Stimulated activated naive CD8-positive, alpha-beta T cell treated with anti-CD3 and anti-CD28 coated beads, Interleukin-15, amount 100 ng/mL, for 72 hours (primary cell): ENCODE data around the gene JCHAIN.

Experiments
- ATAC-seq: fragments of 150-1000 bp; cut with Tn5 transposase; 2 replicates; pipeline ENCODE4 v1.10.0; 2021; ENCODE audit warnings: mild to moderate bottlenecking, moderate library complexity
- DNase-seq, 2 donors: peaks; one replicate each; pipeline ENCODE4 v3.0.0; 2021 to 2022
- H3K27ac Mint-ChIP-seq, 2 donors: one replicate each; pipeline ENCODE4 v1.8.0; 2022; ENCODE audit warnings: mild to moderate bottlenecking in 2 of 2, mixed read lengths in 2 of 2, moderate library complexity in 2 of 2
- H3K27me3 Mint-ChIP-seq: one replicate; pipeline ENCODE4 v1.8.0; 2022; ENCODE audit warnings: mixed read lengths
- H3K4me1 Mint-ChIP-seq: one replicate; pipeline ENCODE4 v1.8.0; 2022; ENCODE audit warnings: mild to moderate bottlenecking, mixed read lengths
- H3K4me3 Mint-ChIP-seq, 2 donors: one replicate each; pipeline ENCODE4 v1.8.0; 2022; ENCODE audit warnings: mild to moderate bottlenecking in 2 of 2, mixed read lengths in 2 of 2, moderate library complexity in 1 of 2
- H3K9me3 Mint-ChIP-seq, 2 donors: one replicate each; pipeline ENCODE4 v1.8.0; 2022; ENCODE audit warnings: mixed read lengths in 2 of 2

JCHAIN gene

GRCh38 chr4:70629469-70630090, 36.7 kb downstream of the JCHAIN start:
- H3K9me3 Mint-ChIP-seq = no peaks in the 10 kb centered on the region
- DNase-seq (no peak), ATAC-seq (no peak)
- peaks cover 7% of the 10 kb centered on the region for H3K4me1 Mint-ChIP-seq
- no peak overlapping the region for H3K27ac Mint-ChIP-seq
- peaks cover 8% of the 10 kb centered on the region for H3K27me3 Mint-ChIP-seq
- no peak overlapping the region for H3K4me3 Mint-ChIP-seq

- Mint-ChIP-seq H3K27me3 (no peaks in the 10 kb centered on the region), H3K9me3 (no peaks in the 10 kb centered on the region), H3K4me3 (no peak within 1 kb of the TSS), H3K4me1 (peaks cover 8% of the 10 kb centered on the region), H3K27ac (no peak within 1 kb of the TSS)
- ATAC-seq (no peak), DNase-seq (no peak)
Measured at GRCh38 chr4:70628444-70628843, 37.9 kb downstream of the JCHAIN start, which contains the start of gene ENAM. TSS of gene ENAM (plus strand) at chr4:70628744. CDS start at chr4:70629501, 757 bp downstream.

- no peak overlapping the region for H3K27ac Mint-ChIP-seq
- no peak for ATAC-seq
- peaks cover 12% of the 10 kb centered on the region for H3K4me1 Mint-ChIP-seq
- no peak for DNase-seq
- H3K4me3 Mint-ChIP-seq = no peak overlapping the region
- no peaks in the 10 kb centered on the region for H3K27me3 Mint-ChIP-seq
- no peaks in the 10 kb centered on the region for H3K9me3 Mint-ChIP-seq
Measured at GRCh38 chr4:70627620-70628019, 38.7 kb downstream of the JCHAIN start.

- Mint-ChIP-seq H3K9me3 (no peaks in the 10 kb centered on the region), H3K4me1 (peaks cover 10% of the 10 kb centered on the region), H3K4me3 (no peak overlapping the region), H3K27ac (no peak overlapping the region), H3K27me3 (no peaks in the 10 kb centered on the region)
- DNase-seq (no peak), ATAC-seq (peak; percentile 86)
Measured at GRCh38 chr4:70624226-70624793, 42.0 kb downstream of the JCHAIN start.

- Mint-ChIP-seq H3K4me3 (no peak overlapping the region), H3K27me3 (no peaks in the 10 kb centered on the region), H3K27ac (no peak overlapping the region), H3K4me1 (peaks cover 4% of the 10 kb centered on the region), H3K9me3 (no peaks in the 10 kb centered on the region)
- no peak for DNase-seq
- peak; percentile 71 for ATAC-seq
Measured at GRCh38 chr4:70623323-70623722, 43.0 kb downstream of the JCHAIN start.

- no peak overlapping the region for H3K27ac Mint-ChIP-seq
- H3K4me1 Mint-ChIP-seq = peaks cover 4% of the 10 kb centered on the region
- H3K27me3 Mint-ChIP-seq = no peaks in the 10 kb centered on the region
- ATAC-seq (no peak), DNase-seq (no peak)
- no peak overlapping the region for H3K4me3 Mint-ChIP-seq
- no peaks in the 10 kb centered on the region for H3K9me3 Mint-ChIP-seq
Measured at GRCh38 chr4:70619778-70620177, 46.5 kb downstream of the JCHAIN start.

- Mint-ChIP-seq H3K4me3 (no peak overlapping the region), H3K27me3 (peaks cover under 1% of the 10 kb centered on the region), H3K27ac (no peak overlapping the region), H3K9me3 (no peaks in the 10 kb centered on the region), H3K4me1 (peaks cover 4% of the 10 kb centered on the region)
- DNase-seq (no peak), ATAC-seq (peak; percentile 76)
Measured at GRCh38 chr4:70619288-70619687, 47.0 kb downstream of the JCHAIN start.

- peaks cover 10% of the 10 kb centered on the region for H3K4me1 Mint-ChIP-seq
- no peak overlapping the region for H3K27ac Mint-ChIP-seq
- no peaks in the 10 kb centered on the region for H3K9me3 Mint-ChIP-seq
- DNase-seq (no peak), ATAC-seq (no peak)
- no peak overlapping the region for H3K4me3 Mint-ChIP-seq
- H3K27me3 Mint-ChIP-seq = peaks cover 18% of the 10 kb centered on the region
Measured at GRCh38 chr4:70614184-70614555, 52.1 kb downstream of the JCHAIN start.

- DNase-seq (no peak), ATAC-seq (no peak)
- Mint-ChIP-seq H3K4me1 (peaks cover 10% of the 10 kb centered on the region), H3K27ac (no peak overlapping the region), H3K9me3 (no peaks in the 10 kb centered on the region), H3K27me3 (peaks cover 18% of the 10 kb centered on the region), H3K4me3 (no peak overlapping the region)
Measured at GRCh38 chr4:70613306-70614183, 52.8 kb downstream of the JCHAIN start.

GRCh38 chr4:70608324-70608723, 58.0 kb downstream of the JCHAIN start:
- Mint-ChIP-seq H3K27ac (no peak overlapping the region), H3K4me1 (peaks cover 1% of the 10 kb centered on the region), H3K27me3 (peaks cover 8% of the 10 kb centered on the region), H3K4me3 (no peak overlapping the region), H3K9me3 (no peaks in the 10 kb centered on the region)
- DNase-seq (no peak), ATAC-seq (no peak)

- H3K27ac Mint-ChIP-seq = no peak overlapping the region
- peaks cover 6% of the 10 kb centered on the region for H3K27me3 Mint-ChIP-seq
- no peaks in the 10 kb centered on the region for H3K4me1 Mint-ChIP-seq
- no peak overlapping the region for H3K4me3 Mint-ChIP-seq
- no peaks in the 10 kb centered on the region for H3K9me3 Mint-ChIP-seq
- no peak for DNase-seq
- no peak for ATAC-seq
Measured at GRCh38 chr4:70607334-70607853, 58.9 kb downstream of the JCHAIN start.

- Mint-ChIP-seq H3K4me3 (no peak overlapping the region), H3K27me3 (peaks cover under 1% of the 10 kb centered on the region), H3K4me1 (no peaks in the 10 kb centered on the region), H3K27ac (no peak overlapping the region), H3K9me3 (no peaks in the 10 kb centered on the region)
- DNase-seq (no peak), ATAC-seq (no peak)
Measured at GRCh38 chr4:70606459-70606858, 59.8 kb downstream of the JCHAIN start.
